Stimulated activated CD4-positive, alpha-beta T cell treated with anti-CD3 and anti-CD28 coated beads, Interleukin-1b, Interleukin-23, amount 100 ng/mL, for 48 hours (primary cell): ENCODE measurements around the gene AMDHD1.

Experiments used
- DNase-seq: peaks from one replicate; pipeline ENCODE4 v3.0.0-alpha.2; 2020

The AMDHD1 gene

DNA sequence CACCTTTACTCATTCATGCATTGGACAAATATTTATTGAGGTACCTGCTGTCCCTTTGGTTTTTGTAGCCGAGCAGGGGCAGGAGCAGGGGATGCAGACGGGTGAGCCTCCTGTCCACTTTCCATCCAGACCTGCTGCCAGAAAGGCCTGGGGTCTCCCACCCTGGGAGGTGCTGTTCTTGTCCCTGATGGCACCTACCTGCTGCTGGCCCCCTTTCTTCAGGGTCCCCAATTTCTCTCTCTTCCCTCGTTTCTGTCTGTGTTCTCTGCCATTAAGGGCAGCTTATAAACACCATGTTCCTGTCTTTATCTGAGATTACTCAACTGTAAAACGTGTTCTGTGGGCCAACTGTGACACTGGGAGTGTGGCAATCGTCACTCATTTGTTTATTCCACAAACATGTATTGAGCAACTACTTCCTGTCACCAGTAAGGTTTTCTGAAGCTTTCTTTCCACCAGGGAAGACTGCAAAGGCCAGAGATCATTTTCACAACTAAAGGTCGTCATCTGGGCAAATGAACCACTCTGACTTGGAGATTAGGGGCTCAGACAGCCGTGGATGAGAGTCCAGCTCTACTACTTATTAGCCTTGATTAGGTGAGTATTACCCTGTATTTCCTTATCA lies 53.0 kb downstream of the AMDHD1 start, which contains the start of gene HAL:
HAL (minus strand) TSS at position 311 of the 625 bp plus-strand sequence. CDS start 434 bp downstream, outside the sequence.
- no peak for DNase-seq

DNA sequence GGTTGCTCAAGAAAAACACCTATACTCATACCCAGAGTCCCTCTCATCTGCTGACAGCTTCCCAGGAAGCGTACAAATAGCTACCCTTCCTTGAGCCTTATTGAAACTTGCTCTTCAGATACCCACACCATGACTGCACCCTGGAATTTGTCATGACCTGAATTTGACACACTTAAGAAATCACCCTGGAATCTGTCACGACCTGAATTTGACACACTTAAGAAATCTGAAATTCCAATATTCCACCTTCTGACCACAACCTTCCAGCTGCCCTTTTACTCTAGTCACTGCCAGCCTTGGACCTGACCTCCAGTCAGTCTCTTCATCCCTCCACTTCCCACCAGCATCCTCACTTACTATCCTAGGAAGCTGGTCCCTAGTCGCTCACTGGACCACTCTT lies 54.1 kb downstream of the AMDHD1 start:
- DNase-seq = no peak

DNA sequence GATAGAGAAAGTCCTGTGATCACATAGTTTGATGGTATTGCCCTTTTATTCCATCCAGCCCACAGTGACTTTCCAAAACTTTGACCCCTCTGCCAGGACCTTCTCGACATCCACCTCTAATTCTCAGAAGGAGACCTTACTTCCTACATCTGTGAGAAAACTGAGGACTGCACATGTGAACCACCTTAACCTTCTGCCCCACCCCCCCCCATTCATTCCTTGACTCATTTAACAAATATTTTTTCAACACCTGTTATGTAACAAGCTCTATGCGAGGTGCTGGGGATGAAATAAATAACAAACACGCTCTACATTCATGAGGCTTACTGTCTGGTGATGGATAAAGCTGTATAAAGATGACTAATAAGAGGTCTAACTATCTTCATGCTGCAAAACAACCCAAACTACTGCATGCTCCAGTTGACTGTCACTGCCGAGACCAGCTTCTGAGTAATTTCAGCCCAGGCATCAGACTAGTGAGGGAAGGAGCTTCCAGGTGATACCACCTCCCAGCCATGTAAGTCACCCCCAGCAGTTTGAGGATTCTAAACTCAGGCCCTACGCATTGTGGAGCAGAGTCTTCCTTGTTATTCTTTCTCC lies 54.9 kb downstream of the AMDHD1 start:
- peak; percentile 20 for DNase-seq

DNA sequence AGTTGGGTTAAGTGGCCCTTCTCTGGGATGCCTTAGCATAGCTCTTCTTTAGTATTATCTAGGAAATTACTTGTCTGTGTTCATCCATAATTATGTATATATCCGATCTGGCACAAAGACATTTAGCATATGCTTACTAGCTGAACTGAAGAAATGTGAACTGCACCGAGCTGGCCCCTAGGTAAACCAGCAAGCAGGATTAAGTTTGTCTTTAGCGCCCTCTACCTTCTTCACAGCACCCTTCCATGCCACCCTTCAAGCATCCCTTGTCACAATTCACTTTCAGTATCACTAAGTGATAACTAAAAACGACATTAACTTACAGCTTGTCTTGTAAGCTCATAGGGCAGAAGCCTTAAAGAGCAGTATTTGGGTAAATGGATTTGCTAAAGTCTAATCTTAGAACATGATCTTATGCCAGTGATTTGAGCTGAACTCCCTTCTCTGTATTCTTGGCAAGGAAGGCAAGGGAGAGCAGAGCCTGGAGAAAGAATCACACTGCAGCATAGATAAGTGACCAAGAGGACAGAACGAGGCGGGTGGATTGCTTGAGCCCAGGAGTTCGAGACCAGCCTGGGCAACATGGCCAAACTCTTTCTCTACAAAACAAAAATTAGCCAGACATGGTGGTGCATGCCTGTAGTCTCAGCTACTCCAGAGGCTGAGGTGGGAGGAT lies 55.6 kb downstream of the AMDHD1 start:
- peak; percentile 46 for DNase-seq

DNA sequence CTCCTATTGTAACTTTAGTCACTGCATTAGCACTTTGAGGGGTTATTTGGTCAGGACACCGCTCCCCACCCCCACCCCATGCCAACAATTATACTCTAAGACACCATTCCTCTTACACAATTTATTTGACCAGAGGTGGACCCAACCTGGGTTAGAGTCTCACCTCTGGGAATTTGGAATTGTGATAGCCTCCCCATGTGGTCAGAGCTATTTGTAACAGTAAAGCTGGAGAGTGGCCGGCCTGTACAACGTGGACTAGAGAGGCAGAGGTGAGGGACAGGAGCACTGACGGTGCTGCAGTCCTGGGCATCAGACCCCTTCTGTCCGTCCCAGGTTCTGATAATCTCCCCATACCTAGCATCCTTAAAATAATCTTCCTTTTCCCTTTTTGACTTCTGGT lies 56.4 kb downstream of the AMDHD1 start:
- no peak for DNase-seq

DNA sequence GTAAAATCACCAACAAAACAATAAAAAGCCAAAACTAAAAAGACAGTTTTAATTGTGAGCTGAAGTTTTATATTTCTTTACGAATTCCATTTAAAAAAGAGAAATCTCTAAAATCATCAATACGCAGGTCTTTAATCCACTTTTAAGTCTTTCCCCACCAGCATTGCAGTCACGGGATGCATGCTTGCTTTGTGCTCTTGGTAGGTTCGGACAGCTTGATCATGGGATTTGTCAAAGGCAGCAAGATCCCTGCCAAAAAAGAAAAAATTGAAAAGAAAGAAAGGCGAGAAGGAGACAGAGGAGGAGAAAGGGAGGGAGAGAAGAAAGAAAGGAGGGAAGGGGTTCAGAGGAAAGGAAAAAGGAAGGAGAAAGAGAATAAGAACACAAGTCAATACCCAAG lies 57.7 kb downstream of the AMDHD1 start:
- DNase-seq = no peak

DNA sequence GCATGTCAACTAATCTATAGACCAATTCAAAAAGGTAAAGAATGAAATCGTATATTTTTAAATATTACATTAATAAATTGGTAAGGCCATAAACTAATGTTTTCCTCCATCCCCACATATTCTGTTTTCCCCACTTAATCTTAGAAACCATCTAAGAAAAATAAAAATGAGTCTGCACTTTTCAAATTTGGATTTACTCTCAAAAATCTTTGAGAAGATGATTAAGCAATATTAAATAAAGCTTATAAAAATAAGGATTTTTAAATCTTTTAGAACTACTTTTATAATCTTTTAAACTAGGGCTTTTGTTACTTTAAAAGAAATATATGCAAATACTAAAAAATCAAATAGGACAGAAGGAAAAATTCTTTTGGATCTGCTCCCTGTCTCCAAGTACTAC lies 63.6 kb downstream of the AMDHD1 start:
- no peak for DNase-seq

DNA sequence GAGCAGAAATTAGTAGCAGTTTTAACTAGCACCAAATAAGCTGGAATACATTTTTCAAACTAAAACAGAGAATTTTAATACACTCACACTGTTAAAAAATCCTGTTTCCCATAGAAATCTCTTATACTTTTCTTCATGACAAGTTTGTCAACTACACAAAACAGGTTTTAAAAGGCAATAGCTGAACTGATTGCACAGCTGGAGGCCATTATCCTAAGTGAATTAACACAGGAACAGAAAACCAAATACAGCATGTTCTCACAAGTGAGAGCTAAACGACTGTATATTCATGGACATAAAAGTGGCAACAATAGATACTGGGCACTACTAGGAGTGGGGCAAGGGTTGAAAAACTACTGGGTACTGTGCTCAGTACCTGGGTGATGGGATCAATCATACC lies 64.6 kb downstream of the AMDHD1 start:
- DNase-seq = no peak

DNA sequence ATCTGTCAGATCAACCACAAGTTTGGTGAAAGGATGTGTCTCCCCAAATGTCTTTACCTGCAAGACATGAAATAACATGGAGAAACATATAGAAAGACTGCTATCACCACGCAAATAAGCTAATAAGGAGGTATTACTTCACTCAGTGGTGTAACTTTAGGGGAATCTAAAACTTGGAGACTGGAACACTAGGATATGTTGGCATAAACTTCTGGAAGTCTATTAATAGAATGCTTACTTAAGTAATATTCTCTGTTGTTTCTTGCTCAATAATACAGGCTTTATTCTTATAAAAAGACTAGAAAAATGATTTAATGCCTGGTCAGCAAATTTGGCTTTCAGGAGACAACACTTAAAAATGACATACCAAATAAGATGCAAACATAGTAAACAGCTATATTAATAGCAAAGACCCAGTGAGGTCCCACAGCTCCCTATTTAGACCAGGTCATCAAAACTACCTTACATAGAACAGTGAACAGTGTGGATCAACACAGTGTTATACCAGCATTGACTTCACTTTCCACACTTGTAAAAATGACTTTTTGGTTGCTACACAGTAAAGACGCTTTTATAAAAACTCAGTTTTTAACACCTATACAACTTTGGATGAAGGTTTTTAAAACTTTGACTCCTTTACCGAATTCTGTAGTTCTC lies 71.9 kb downstream of the AMDHD1 start:
- DNase-seq = no peak

DNA sequence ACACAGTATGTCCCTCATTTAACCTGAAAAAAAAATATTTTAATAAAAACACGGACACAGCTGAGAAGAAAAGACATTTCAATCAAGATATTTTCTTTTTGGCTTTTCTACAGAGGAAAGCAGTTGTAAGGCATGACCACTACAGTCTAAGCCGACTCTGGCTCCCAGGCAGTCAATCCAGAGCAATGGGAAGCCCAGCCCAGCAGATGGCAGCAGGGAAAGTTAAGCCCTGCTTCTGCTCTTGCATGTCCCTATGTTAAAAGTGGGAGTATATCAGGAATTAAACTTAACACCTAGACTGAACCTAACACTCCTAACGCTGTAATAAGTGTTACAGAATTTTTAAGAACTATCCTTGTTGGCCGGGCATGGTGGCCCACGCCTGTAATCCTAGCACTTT lies 72.5 kb downstream of the AMDHD1 start:
- no peak for DNase-seq
